H9 (cell line): ENCODE results near the gene ZP1. TPM values are rescaled to one million over a fixed set of nuclear protein-coding genes. Genes with fewer than 3 reads are reported as not detected.
A peak's percentile ranks its signal among the peaks of the same experiment; 100 is the strongest.

Experiments
- DNase-seq: peaks from one replicate; pipeline ENCODE4 v3.0.0-alpha.2; 2017
- H2AFZ ChIP-seq: one replicate; pipeline ENCODE4 v1.6.1; 2013; ENCODE audit warnings: mild to moderate bottlenecking, low read length, control low read depth, moderate library complexity
- H2AK5ac ChIP-seq: 2 replicates; pipeline ENCODE4 v1.6.1; 2013; ENCODE audit warnings: low read length, control low read depth, mixed read lengths; ENCODE audit not compliant: insufficient read length
- H2BK120ac ChIP-seq: one replicate; pipeline ENCODE4 v1.6.1; 2013; ENCODE audit warnings: low read depth, mild to moderate bottlenecking, low read length, control low read depth, inconsistent platforms; ENCODE audit not compliant: poor library complexity, severe bottlenecking
- H2BK12ac ChIP-seq: 2 replicates; pipeline ENCODE4 v1.6.1; 2013; ENCODE audit warnings: low read length, control low read depth, mixed read lengths, low read depth; ENCODE audit not compliant: insufficient read length
- H2BK15ac ChIP-seq: 2 replicates; pipeline ENCODE4 v1.6.1; 2013; ENCODE audit warnings: low read depth, low read length, control low read depth
- H2BK20ac ChIP-seq: one replicate; pipeline ENCODE4 v1.6.1; 2013; ENCODE audit warnings: low read depth, mild to moderate bottlenecking, low read length, control low read depth, inconsistent platforms; ENCODE audit not compliant: poor library complexity, severe bottlenecking
- H2BK5ac ChIP-seq: 2 replicates; pipeline ENCODE4 v1.6.1; 2013; ENCODE audit warnings: low read length, control low read depth, mixed read lengths; ENCODE audit not compliant: insufficient read length
- H3K14ac ChIP-seq: 2 replicates; pipeline ENCODE4 v1.6.1; 2013; ENCODE audit warnings: low read length, control low read depth; ENCODE audit not compliant: insufficient read depth
- H3K18ac ChIP-seq: 2 replicates; pipeline ENCODE4 v1.6.1; 2013; ENCODE audit warnings: low read depth, mild to moderate bottlenecking, mixed read lengths, low read length, control low read depth; ENCODE audit not compliant: insufficient read length
- H3K23ac ChIP-seq: 2 replicates; pipeline ENCODE4 v1.6.1; 2013; ENCODE audit warnings: low read length, control low read depth, mixed read lengths, low read depth; ENCODE audit not compliant: insufficient read length
- H3K23me2 ChIP-seq: 2 replicates; pipeline ENCODE4 v1.6.1; 2013; ENCODE audit warnings: low read depth, mild to moderate bottlenecking, mixed read lengths, low read length, control low read depth; ENCODE audit not compliant: insufficient read length, poor library complexity, severe bottlenecking
- H3K27ac ChIP-seq: 2 replicates; pipeline ENCODE4 v1.5.1; 2013; ENCODE audit warnings: low read length, control low read depth, mixed read lengths, low read depth; ENCODE audit not compliant: insufficient read length
- H3K27me3 ChIP-seq: 2 replicates; pipeline ENCODE4 v1.6.1; 2013; ENCODE audit warnings: low read length, control low read depth, inconsistent platforms; ENCODE audit not compliant: insufficient read depth
- H3K4ac ChIP-seq: 2 replicates; pipeline ENCODE4 v1.6.1; 2013; ENCODE audit warnings: low read depth, mild to moderate bottlenecking, control low read depth, inconsistent platforms, low read length, moderate library complexity
- H3K4me1 ChIP-seq: 2 replicates; pipeline ENCODE4 v1.6.1; 2013; ENCODE audit warnings: low read length, control low read depth, inconsistent platforms; ENCODE audit not compliant: insufficient read depth
- H3K4me2 ChIP-seq: 2 replicates; pipeline ENCODE4 v1.6.1; 2013; ENCODE audit warnings: low read length, control low read depth, mixed read lengths; ENCODE audit not compliant: insufficient read length, insufficient read depth
- H3K56ac ChIP-seq: 2 replicates; pipeline ENCODE4 v1.6.1; 2013; ENCODE audit warnings: low read depth, mild to moderate bottlenecking, mixed read lengths, low read length, control low read depth; ENCODE audit not compliant: insufficient read length
- H3K79me1 ChIP-seq: 2 replicates; pipeline ENCODE4 v1.6.1; 2013; ENCODE audit warnings: low read depth, mild to moderate bottlenecking, moderate library complexity, low read length, control low read depth, inconsistent platforms; ENCODE audit not compliant: insufficient read depth, poor library complexity, severe bottlenecking
- H3K79me2 ChIP-seq: 2 replicates; pipeline ENCODE4 v1.6.1; 2013; ENCODE audit warnings: low read length, control low read depth, inconsistent platforms; ENCODE audit not compliant: insufficient read depth
- H3K9ac ChIP-seq: 2 replicates; pipeline ENCODE4 v1.6.1; 2013; ENCODE audit warnings: low read length, control low read depth, mixed read lengths; ENCODE audit not compliant: insufficient read length; ENCODE audit errors: extremely low read depth
- H3K9me3 ChIP-seq: one replicate; pipeline ENCODE4 v1.6.1; 2013; ENCODE audit warnings: low read depth, low read length, inconsistent platforms; ENCODE audit not compliant: control insufficient read depth
- H3T11ph ChIP-seq: one replicate; pipeline ENCODE4 v1.6.1; 2013; ENCODE audit warnings: mild to moderate bottlenecking, low read length, control low read depth, inconsistent platforms
- H4K20me1 ChIP-seq: one replicate; pipeline ENCODE4 v1.6.1; 2013; ENCODE audit not compliant: control insufficient read depth, insufficient read length, insufficient read depth
- H4K5ac ChIP-seq: 2 replicates; pipeline ENCODE4 v1.6.1; 2013; ENCODE audit warnings: low read depth, mild to moderate bottlenecking, mixed read lengths, low read length, control low read depth; ENCODE audit not compliant: insufficient read length
- H4K8ac ChIP-seq: replicated peaks from 2 replicates; pipeline ENCODE4 v1.6.1; 2013; ENCODE audit warnings: low read length, control low read depth, mixed read lengths, low read depth; ENCODE audit not compliant: insufficient read length
- H4K91ac ChIP-seq: 2 replicates; pipeline ENCODE4 v1.6.1; 2013; ENCODE audit warnings: low read depth, mild to moderate bottlenecking, moderate library complexity, mixed read lengths, low read length, control low read depth; ENCODE audit not compliant: insufficient read length
- H3K27ac Mint-ChIP-seq, 3 experiments: 2 replicates in 2 of 3; 3 replicates in 1 of 3; pipeline ENCODE4 v1.8.0; 2020 to 2021; ENCODE audit warnings: mixed read lengths in 3 of 3, mild to moderate bottlenecking in 1 of 3, moderate library complexity in 1 of 3
- H3K27me3 Mint-ChIP-seq: 2 replicates; pipeline ENCODE4 v1.8.0; 2021; ENCODE audit warnings: low read depth, mild to moderate bottlenecking, moderate library complexity, mixed read lengths
- H3K36me3 Mint-ChIP-seq, 3 experiments: 2 replicates in 2 of 3; 3 replicates in 1 of 3; pipeline ENCODE4 v1.8.0; 2020 to 2021; ENCODE audit warnings: low read depth in 3 of 3, mixed read lengths in 3 of 3; ENCODE audit not compliant: insufficient read depth in 1 of 3
- H3K4me1 Mint-ChIP-seq, 2 experiments: 2 replicates each; pipeline ENCODE4 v1.8.0; 2020; ENCODE audit warnings: mixed read lengths in 2 of 2
- H3K4me3 Mint-ChIP-seq, 2 experiments: 2 replicates in 1 of 2; 3 replicates in 1 of 2; pipeline ENCODE4 v1.8.0; 2020 to 2021; ENCODE audit warnings: mild to moderate bottlenecking in 2 of 2, mixed read lengths in 2 of 2, moderate library complexity in 1 of 2
- H3K9me3 Mint-ChIP-seq, 2 experiments: 2 replicates in 1 of 2; 3 replicates in 1 of 2; pipeline ENCODE4 v1.8.0; 2020; ENCODE audit warnings: mild to moderate bottlenecking in 2 of 2, mixed read lengths in 2 of 2, moderate library complexity in 1 of 2
- CTCF ChIP-seq: fragments of 200-600 bp; sonication (generic); conservative IDR thresholded peaks from 3 replicates; pipeline ENCODE4 v1.8.0; 2021; ENCODE audit warnings: antibody characterized with exemption, mild to moderate bottlenecking
- WGBS: extraction: QIAGEN DNeasy Blood & Tissue Kit; methylation state at CpG from one replicate; pipeline ENCODE4 v1.1.7; 2013; ENCODE audit warnings: missing lambda C conversion rate, low lambda C conversion rate, mixed read lengths; ENCODE audit not compliant: insufficient read length; ENCODE audit errors: extremely low coverage; 5-methylcytosine and 5-hydroxymethylcytosine counted together
- total RNA-seq: library from RNA; stranded (reverse); gene quantifications from 2 replicates; pipeline ENCODE4 v1.2.1, GENCODE V29; 2021

ZP1 gene
- total RNA-seq, 1 experiment from 2014 or later: not detected

DNA sequence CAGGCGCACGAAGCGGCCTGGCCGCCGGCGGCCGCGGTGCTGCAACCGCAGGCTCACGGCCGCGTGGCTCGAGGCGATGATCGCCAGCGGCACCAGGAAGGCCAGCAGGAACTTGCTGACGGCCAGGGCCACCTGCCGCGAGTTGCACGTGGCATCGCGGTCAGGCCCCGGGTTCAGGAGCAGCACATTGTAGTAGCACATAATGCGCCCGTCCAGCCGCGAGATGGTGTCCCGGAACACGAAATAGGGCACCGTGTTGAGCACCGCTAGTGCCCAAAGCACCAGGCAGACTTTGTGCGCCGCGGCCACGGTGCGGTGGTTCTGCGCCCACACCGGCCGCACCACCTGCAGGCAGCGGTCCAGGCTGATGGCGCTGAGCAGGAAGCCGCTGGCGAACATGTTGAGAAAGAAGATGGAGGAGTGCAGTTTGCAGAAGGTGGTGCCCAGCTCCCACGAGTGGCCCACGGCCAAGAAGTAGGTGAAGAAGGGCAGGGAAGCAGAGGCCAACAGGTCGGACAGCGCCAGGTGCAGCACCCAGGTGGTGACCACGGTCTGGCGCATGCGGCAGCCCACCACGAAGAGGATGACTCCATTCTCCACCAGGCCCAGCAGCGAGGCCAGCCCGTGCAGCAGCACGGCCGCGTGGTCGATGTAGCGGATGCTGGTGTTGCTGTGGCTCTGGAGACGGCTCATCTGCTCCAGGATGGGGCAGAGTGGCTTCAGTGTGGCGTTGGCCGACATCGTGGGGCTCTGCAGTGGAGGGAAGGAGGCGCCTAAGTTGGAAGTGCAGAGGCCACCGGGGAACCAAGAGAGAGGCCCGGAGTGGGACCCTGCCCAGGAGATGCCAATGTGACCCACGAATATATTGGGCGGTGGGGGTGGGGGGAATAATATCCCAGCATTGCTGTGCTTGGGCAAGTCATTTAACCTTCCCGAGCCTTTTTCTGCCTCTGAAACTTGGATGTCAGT, 14.1 kb upstream of the ZP1 start:
- Mint-ChIP-seq H3K27me3 (peaks cover 2% of the 10 kb centered on the region; the same call in 1 of the 2 replicates), H3K27ac (peak overlapping the region in 1 of 3 experiments; percentile 61; a peak in 2 of 7 replicates), H3K36me3 (peaks cover 20 to 38% (median 35%) of the 10 kb centered on the region in 3 experiments), H3K9me3 (no peaks in the 10 kb centered on the region), H3K4me3 (no peak overlapping the region), H3K4me1 (no peaks in the 10 kb centered on the region)
- Histone ChIP-seq H3K23me2 (no peaks in the 10 kb centered on the region), H3K14ac (no peak overlapping the region), H3K56ac (no peak overlapping the region), H3K79me2 (no peaks in the 10 kb centered on the region), H3K9ac (no peak overlapping the region), H2BK12ac (no peak overlapping the region), H2AK5ac (no peak overlapping the region), H2BK120ac (no peak overlapping the region), H3K4me2 (no peak overlapping the region), H4K8ac (no peak overlapping the region), H3K4me1 (no peaks in the 10 kb centered on the region), H4K20me1 (no peaks in the 10 kb centered on the region), H3K23ac (no peak overlapping the region), H3T11ph (no peak overlapping the region), H3K79me1 (no peaks in the 10 kb centered on the region), H3K9me3 (no peaks in the 10 kb centered on the region), H2BK5ac (no peak overlapping the region), H3K27me3 (no peaks in the 10 kb centered on the region), H3K4ac (no peak overlapping the region), H3K18ac (no peak overlapping the region), H2BK15ac (no peak overlapping the region), H2BK20ac (no peak overlapping the region), H4K5ac (no peak overlapping the region), H3K27ac (no peak overlapping the region), H4K91ac (no peak overlapping the region), H2AFZ (no peak overlapping the region)
- DNase-seq: no peak
- WGBS: no CpG with 5 or more reads among the region's 68 CpGs
- TF ChIP-seq CTCF: no peak
